Endodermal cell (in vitro differentiated cells): Measurements from ENCODE around the gene OR5B21. TPM values are rescaled to one million over a fixed set of nuclear protein-coding genes. Genes with fewer than 3 reads are reported as not detected.

Source experiments
- DNase-seq: peaks from one replicate; pipeline ENCODE4 v3.0.0-alpha.2; 2017
- H3K27ac ChIP-seq: 2 replicates; pipeline ENCODE4 v1.5.1; 2013; ENCODE audit warnings: mild to moderate bottlenecking, low read depth, low read length, moderate library complexity
- H3K27me3 ChIP-seq: 2 replicates; pipeline ENCODE4 v1.6.1; 2013; ENCODE audit warnings: mild to moderate bottlenecking, low read length, moderate library complexity; ENCODE audit not compliant: insufficient read depth, control insufficient read depth, poor library complexity, severe bottlenecking
- H3K36me3 ChIP-seq: 2 replicates; pipeline ENCODE4 v1.7.0; 2013; ENCODE audit warnings: mild to moderate bottlenecking, low read length, moderate library complexity; ENCODE audit not compliant: control insufficient read depth, insufficient read depth
- H3K4me1 ChIP-seq: one replicate; pipeline ENCODE4 v1.7.0; 2013; ENCODE audit warnings: low read length; ENCODE audit not compliant: control insufficient read depth, insufficient read depth
- H3K4me3 ChIP-seq: 2 replicates; pipeline ENCODE4 v1.5.1; 2013; ENCODE audit warnings: mild to moderate bottlenecking, low read length, moderate library complexity
- H3K9ac ChIP-seq: 2 replicates; pipeline ENCODE4 v1.6.1; 2013; ENCODE audit warnings: mild to moderate bottlenecking, low read length, moderate library complexity; ENCODE audit not compliant: poor library complexity, severe bottlenecking; ENCODE audit errors: extremely low read depth
- H3K9me3 ChIP-seq: 2 replicates; pipeline ENCODE4 v1.6.1; 2013; ENCODE audit warnings: mild to moderate bottlenecking, low read length, moderate library complexity; ENCODE audit not compliant: control insufficient read depth
- H3K27ac Mint-ChIP-seq: 2 replicates; pipeline ENCODE4 v1.8.0; 2020; ENCODE audit warnings: mixed read lengths
- H3K27me3 Mint-ChIP-seq: 2 replicates; pipeline ENCODE4 v1.8.0; 2021; ENCODE audit warnings: mild to moderate bottlenecking, mixed read lengths; ENCODE audit not compliant: insufficient read depth
- H3K36me3 Mint-ChIP-seq: 2 replicates; pipeline ENCODE4 v1.8.0; 2020; ENCODE audit warnings: low read depth, mixed read lengths
- H3K4me1 Mint-ChIP-seq: 2 replicates; pipeline ENCODE4 v1.8.0; 2020; ENCODE audit warnings: mixed read lengths
- H3K4me3 Mint-ChIP-seq: 2 replicates; pipeline ENCODE4 v1.8.0; 2020; ENCODE audit warnings: mild to moderate bottlenecking, moderate library complexity, mixed read lengths
- H3K9me3 Mint-ChIP-seq: 2 replicates; pipeline ENCODE4 v1.8.0; 2020; ENCODE audit warnings: mild to moderate bottlenecking, mixed read lengths
- WGBS, 2 experiments: methylation state at CpG; one replicate each; pipeline versions ENCODE4 v1.1.5 to v1.1.7; 2013; ENCODE audit warnings: missing lambda C conversion rate in 2 of 2, mixed read lengths in 1 of 2; ENCODE audit not compliant: insufficient coverage in 1 of 2, insufficient read length in 1 of 2; 5-methylcytosine and 5-hydroxymethylcytosine counted together
- total RNA-seq, 2 donors: library from RNA; stranded (reverse); fragmentation: NEBNext Ultra II Directional in 1 of 2; extraction: Animal tissue kit (Norgen Biotek cat#: 25700) in 1 of 2; gene quantifications; 2 replicates in 1 of 2; 3 replicates in 1 of 2; pipeline ENCODE4 v1.2.1, GENCODE V29; 2021
- TF ChIP-seq, protein P1 (sequence below): fragments of 200-600 bp; sonication (generic); conservative IDR thresholded peaks from 2 replicates; pipeline ENCODE4 v1.5.0; 2021; ENCODE audit warnings: antibody characterized with exemption, mild to moderate bottlenecking

The OR5B21 gene
- total RNA-seq, 2 donors from 2014 or later = not detected

DNA sequence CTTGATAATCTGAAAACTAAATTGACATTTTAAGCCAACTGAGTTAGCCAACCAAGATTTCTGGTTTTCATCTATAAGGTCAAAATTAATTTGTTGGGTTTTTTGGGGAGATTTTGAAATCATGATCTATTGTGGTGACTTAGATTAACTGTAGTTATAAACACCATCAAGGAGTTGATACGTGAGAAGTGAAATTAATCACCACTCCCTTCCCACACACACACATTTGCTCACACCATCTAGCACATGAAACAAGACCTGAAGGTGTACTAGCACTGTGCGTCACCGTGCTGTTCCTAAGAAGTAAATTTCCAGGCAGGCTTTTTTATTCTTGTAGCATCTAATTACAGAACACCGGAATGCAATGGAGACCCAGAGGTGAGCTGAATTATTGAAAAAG is 2.1 kb downstream of the OR5B21 start:
- no peaks in the 10 kb centered on the region for H3K9me3 ChIP-seq
- no peak overlapping the region for H3K9ac ChIP-seq
- DNase-seq = no peak
- no peak overlapping the region for H3K4me3 ChIP-seq
- no peak overlapping the region for H3K27ac Mint-ChIP-seq
- no peak overlapping the region for H3K27ac ChIP-seq
- no peaks in the 10 kb centered on the region for H3K9me3 Mint-ChIP-seq
- no peak overlapping the region for H3K4me3 Mint-ChIP-seq
- no peaks in the 10 kb centered on the region for H3K27me3 ChIP-seq
- TF ChIP-seq, protein P1, sequence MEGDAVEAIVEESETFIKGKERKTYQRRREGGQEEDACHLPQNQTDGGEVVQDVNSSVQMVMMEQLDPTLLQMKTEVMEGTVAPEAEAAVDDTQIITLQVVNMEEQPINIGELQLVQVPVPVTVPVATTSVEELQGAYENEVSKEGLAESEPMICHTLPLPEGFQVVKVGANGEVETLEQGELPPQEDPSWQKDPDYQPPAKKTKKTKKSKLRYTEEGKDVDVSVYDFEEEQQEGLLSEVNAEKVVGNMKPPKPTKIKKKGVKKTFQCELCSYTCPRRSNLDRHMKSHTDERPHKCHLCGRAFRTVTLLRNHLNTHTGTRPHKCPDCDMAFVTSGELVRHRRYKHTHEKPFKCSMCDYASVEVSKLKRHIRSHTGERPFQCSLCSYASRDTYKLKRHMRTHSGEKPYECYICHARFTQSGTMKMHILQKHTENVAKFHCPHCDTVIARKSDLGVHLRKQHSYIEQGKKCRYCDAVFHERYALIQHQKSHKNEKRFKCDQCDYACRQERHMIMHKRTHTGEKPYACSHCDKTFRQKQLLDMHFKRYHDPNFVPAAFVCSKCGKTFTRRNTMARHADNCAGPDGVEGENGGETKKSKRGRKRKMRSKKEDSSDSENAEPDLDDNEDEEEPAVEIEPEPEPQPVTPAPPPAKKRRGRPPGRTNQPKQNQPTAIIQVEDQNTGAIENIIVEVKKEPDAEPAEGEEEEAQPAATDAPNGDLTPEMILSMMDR = no peak
- H3K4me1 ChIP-seq = no peaks in the 10 kb centered on the region
- WGBS, 2 experiments = 90% methylated on average over 4 of the region's 4 CpGs; no CpG with 5 or more reads in 1 of the 2 experiments
- H3K4me1 Mint-ChIP-seq = no peaks in the 10 kb centered on the region
- no peaks in the 10 kb centered on the region for H3K36me3 Mint-ChIP-seq
- peaks cover 2% of the 10 kb centered on the region for H3K27me3 Mint-ChIP-seq
- no peaks in the 10 kb centered on the region for H3K36me3 ChIP-seq

DNA sequence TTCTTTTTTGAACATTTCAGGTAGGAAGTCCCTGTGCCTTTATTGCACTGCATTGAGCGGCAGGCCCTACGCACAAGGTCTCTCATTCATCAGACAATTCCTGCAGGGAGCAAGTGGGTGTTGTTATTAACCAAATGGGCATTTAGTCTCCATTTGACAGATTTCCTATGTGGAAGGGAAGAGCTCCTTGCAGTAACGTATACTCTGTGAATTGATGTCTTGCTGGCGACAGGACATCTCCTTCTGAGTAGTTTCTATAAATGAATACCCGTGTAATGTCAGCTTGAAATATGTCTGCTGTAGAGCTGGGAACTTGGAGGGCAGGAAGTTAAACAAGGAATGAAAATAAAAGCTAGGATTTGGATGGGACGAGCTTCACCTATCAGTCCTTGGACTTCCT is 3.7 kb downstream of the OR5B21 start:
- Mint-ChIP-seq H3K27me3 (peaks cover 2% of the 10 kb centered on the region), H3K36me3 (no peaks in the 10 kb centered on the region), H3K9me3 (no peaks in the 10 kb centered on the region), H3K4me1 (no peaks in the 10 kb centered on the region), H3K4me3 (no peak overlapping the region), H3K27ac (no peak overlapping the region)
- Histone ChIP-seq H3K27ac (no peak overlapping the region), H3K4me3 (no peak overlapping the region), H3K36me3 (no peaks in the 10 kb centered on the region), H3K27me3 (no peaks in the 10 kb centered on the region), H3K4me1 (no peaks in the 10 kb centered on the region), H3K9me3 (no peaks in the 10 kb centered on the region), H3K9ac (no peak overlapping the region)
- 88 to 100% methylated on average over 6 of the region's 6 CpGs for WGBS, 2 experiments
- DNase-seq = no peak
- TF ChIP-seq, protein P1 = no peak

DNA sequence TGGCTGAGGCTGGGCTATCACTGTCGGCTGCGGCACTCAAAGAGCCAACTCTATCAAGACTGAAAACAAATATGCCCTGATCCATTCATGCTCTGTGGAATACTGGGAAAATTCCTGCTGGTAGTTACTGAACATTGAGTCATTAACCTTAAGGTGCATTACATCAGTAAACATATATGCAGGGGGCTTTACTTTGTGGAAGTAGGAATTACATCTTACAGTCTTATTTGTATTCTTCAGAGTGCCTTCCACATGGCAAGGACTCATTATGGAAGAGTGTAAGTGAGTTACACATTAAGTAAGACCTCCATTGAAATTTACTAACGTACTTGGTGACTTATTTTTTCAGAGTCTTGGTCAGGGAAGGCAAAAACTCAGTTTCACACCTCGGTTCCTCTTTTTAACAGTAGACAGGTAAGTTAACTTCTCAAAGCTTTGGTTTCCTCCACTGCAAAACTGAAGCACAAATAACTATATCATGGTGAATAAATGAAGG is 4.5 kb downstream of the OR5B21 start:
- Mint-ChIP-seq H3K36me3 (no peaks in the 10 kb centered on the region), H3K27me3 (peaks cover 2% of the 10 kb centered on the region), H3K27ac (no peak overlapping the region)

More for the DNA sequence above, 4.5 kb downstream of the OR5B21 start:
- no peaks in the 10 kb centered on the region for H3K36me3 ChIP-seq
- Mint-ChIP-seq H3K9me3 (no peaks in the 10 kb centered on the region), H3K4me3 (no peak overlapping the region), H3K4me1 (no peaks in the 10 kb centered on the region)
- TF ChIP-seq, protein P1 = no peak
- H3K9me3 ChIP-seq = no peaks in the 10 kb centered on the region
- no peaks in the 10 kb centered on the region for H3K27me3 ChIP-seq
- H3K4me3 ChIP-seq = no peak overlapping the region
- WGBS, 2 experiments = 91 to 94% methylated on average over 3 to 4 of the region's 4 CpGs
- no peak for DNase-seq
- no peak overlapping the region for H3K9ac ChIP-seq
- H3K27ac ChIP-seq = no peak overlapping the region
- H3K4me1 ChIP-seq = no peaks in the 10 kb centered on the region
